CD14-positive monocyte (primary cell): ENCODE measurements around the gene PKP3. TPM values are rescaled to one million over a fixed set of nuclear protein-coding genes. Genes with fewer than 3 reads are reported as not detected.

Source experiments
- DNase-seq, 3 donors: peaks; one replicate each; pipeline ENCODE4 v3.0.0-alpha.2; 2011 to 2022
- H2AFZ ChIP-seq: 2 replicates; pipeline ENCODE4 v1.6.0; 2012; ENCODE audit warnings: mild to moderate bottlenecking, low read depth, low read length, inconsistent platforms; ENCODE audit not compliant: insufficient read depth, poor library complexity, severe bottlenecking
- H3K27ac ChIP-seq, 2 donors: 1 replicate in 1 of 2; 2 replicates in 1 of 2; pipeline ENCODE4 v1.5.1; 2012 to 2013; ENCODE audit warnings: low read length in 2 of 2, control low read depth in 1 of 2, inconsistent platforms in 1 of 2, low read depth in 1 of 2, mild to moderate bottlenecking in 1 of 2
- H3K27me3 ChIP-seq, 2 donors: one replicate each; pipeline versions ENCODE4 v1.6.0 to v1.6.1; 2011 to 2013; ENCODE audit warnings: low read length in 2 of 2; ENCODE audit not compliant: control insufficient read depth in 2 of 2, insufficient read depth in 2 of 2
- H3K36me3 ChIP-seq, 2 donors: replicated peaks in 1 of 2; 1 replicate in 1 of 2; 2 replicates in 1 of 2; pipeline versions ENCODE4 v1.5.1 to v1.6.1; 2012 to 2013; ENCODE audit warnings: low read length in 2 of 2, control low read depth in 1 of 2, inconsistent platforms in 1 of 2, mild to moderate bottlenecking in 1 of 2; ENCODE audit not compliant: insufficient read depth in 2 of 2, control insufficient read depth in 1 of 2
- H3K4me1 ChIP-seq, 2 donors: 1 replicate in 1 of 2; 2 replicates in 1 of 2; pipeline versions ENCODE4 v1.5.1 to v1.6.1; 2012 to 2013; ENCODE audit warnings: low read length in 2 of 2, control low read depth in 1 of 2, inconsistent platforms in 1 of 2, mild to moderate bottlenecking in 1 of 2, moderate library complexity in 1 of 2; ENCODE audit not compliant: insufficient read depth in 2 of 2, control insufficient read depth in 1 of 2
- H3K4me2 ChIP-seq: replicated peaks from 2 replicates; pipeline ENCODE3; 2012; ENCODE audit warnings: low read length, moderate library complexity, mild to moderate bottlenecking; ENCODE audit not compliant: poor library complexity, severe bottlenecking; ENCODE audit errors: extremely low read depth
- H3K4me3 ChIP-seq, 3 experiments: fragments of 200-600 bp in 1 of 3; sonication (generic) in 1 of 3; replicated peaks in 1 of 3; 1 replicate in 2 of 3; 2 replicates in 1 of 3; pipeline ENCODE4 v1.5.1; 2011 to 2013; ENCODE audit warnings: low read length in 3 of 3, mild to moderate bottlenecking in 3 of 3, control low read depth in 2 of 3, low read depth in 2 of 3, inconsistent platforms in 1 of 3, moderate library complexity in 1 of 3
- H3K79me2 ChIP-seq: 2 replicates; pipeline ENCODE4 v1.6.0; 2012; ENCODE audit warnings: mild to moderate bottlenecking, control low read depth, inconsistent platforms, low read length, moderate library complexity; ENCODE audit not compliant: insufficient read depth
- H3K9ac ChIP-seq: 2 replicates; pipeline ENCODE4 v1.6.0; 2017; ENCODE audit warnings: low read length, mild to moderate bottlenecking; ENCODE audit not compliant: insufficient read depth, poor library complexity, severe bottlenecking
- H3K9me3 ChIP-seq, 2 donors: replicated peaks in 1 of 2; 1 replicate in 1 of 2; 2 replicates in 1 of 2; pipeline versions ENCODE4 v1.5.1 to v1.6.1; 2012 to 2013; ENCODE audit warnings: low read length in 2 of 2, control low read depth in 1 of 2; ENCODE audit not compliant: control insufficient read depth in 1 of 2, insufficient read depth in 1 of 2
- H4K20me1 ChIP-seq: 2 replicates; pipeline ENCODE4 v1.6.0; 2012; ENCODE audit warnings: mild to moderate bottlenecking, low read length, control low read depth, moderate library complexity; ENCODE audit not compliant: insufficient read depth
- H3K27ac Mint-ChIP-seq, 7 donors: one replicate each; pipeline ENCODE4 v1.8.0; 2020; ENCODE audit warnings: mild to moderate bottlenecking in 7 of 7, mixed read lengths in 7 of 7, moderate library complexity in 6 of 7, inconsistent platforms in 2 of 7
- H3K27me3 Mint-ChIP-seq, 3 donors: one replicate each; pipeline ENCODE4 v1.8.0; 2021 to 2022; ENCODE audit warnings: low read depth in 3 of 3, mild to moderate bottlenecking in 3 of 3, mixed read lengths in 3 of 3, moderate library complexity in 3 of 3, inconsistent platforms in 1 of 3
- H3K36me3 Mint-ChIP-seq, 2 donors: one replicate each; pipeline ENCODE4 v1.8.0; 2020; ENCODE audit warnings: mixed read lengths in 2 of 2, inconsistent platforms in 1 of 2, mild to moderate bottlenecking in 1 of 2
- H3K4me1 Mint-ChIP-seq: one replicate; pipeline ENCODE4 v1.8.0; 2020; ENCODE audit warnings: mild to moderate bottlenecking, mixed read lengths
- H3K4me3 Mint-ChIP-seq, 2 donors: one replicate each; pipeline ENCODE4 v1.8.0; 2020; ENCODE audit warnings: mild to moderate bottlenecking in 2 of 2, mixed read lengths in 2 of 2, moderate library complexity in 1 of 2
- H3K9me3 Mint-ChIP-seq, 7 donors: one replicate each; pipeline ENCODE4 v1.8.0; 2020 to 2022; ENCODE audit warnings: mixed read lengths in 7 of 7, mild to moderate bottlenecking in 6 of 7, moderate library complexity in 6 of 7, inconsistent platforms in 2 of 7
- CTCF ChIP-seq: fragments of 200-600 bp; IDR thresholded peaks from one replicate; pipeline ENCODE4 v1.8.0; 2022; ENCODE audit warnings: antibody characterized with exemption, mild to moderate bottlenecking
- WGBS: methylation state at CpG from one replicate; pipeline ENCODE4 v1.1.5; 2013; ENCODE audit warnings: missing lambda C conversion rate; ENCODE audit not compliant: insufficient coverage; 5-methylcytosine and 5-hydroxymethylcytosine counted together
- intact Hi-C, 2 donors: fragments of 100-400 bp; cut with micrococcal nuclease; formaldehyde crosslinking; loops; one replicate each; pipeline versions ENCODE4 v1.15.0 to v1.15.1; 2023
- polyA plus RNA-seq, 3 donors: library from polyadenylated mRNA; depleted of rRNA in 1 of 3; unstranded in 2 of 3; stranded (reverse) in 1 of 3; fragments of 300-500 nt in 2 of 3; fragments of >200 nt in 1 of 3; fragmentation: Illumina TruSeq in 2 of 3; gene quantifications; 1 replicate in 2 of 3; 2 replicates in 1 of 3; pipeline ENCODE4 v1.2.3, GENCODE V29; 2012 to 2021

The PKP3 gene
- polyA plus RNA-seq, 3 donors, result not detected

- Histone ChIP-seq H3K4me2 (no peak overlapping the region), H3K36me3 (no peaks in the 10 kb centered on the region), H3K27me3 (peaks cover 0 to 9% of the 10 kb centered on the region in 2 donors), H3K27ac (no peak overlapping the region), H3K4me1 (no peaks in the 10 kb centered on the region), H4K20me1 (no peaks in the 10 kb centered on the region), H3K9ac (no peak overlapping the region), H3K79me2 (no peaks in the 10 kb centered on the region), H2AFZ (no peak overlapping the region), H3K4me3 (no peak overlapping the region), H3K9me3 (no peaks in the 10 kb centered on the region)
- Mint-ChIP-seq H3K36me3 (no peaks in the 10 kb centered on the region), H3K27me3 (peaks cover 4 to 18% (median 4%) of the 10 kb centered on the region in 3 donors), H3K4me1 (no peaks in the 10 kb centered on the region), H3K9me3 (peaks cover 0 to 1% (median 0%) of the 10 kb centered on the region in 7 donors), H3K27ac (peak overlapping the region in 1 of 7 donors; percentile 20), H3K4me3 (no peak overlapping the region)
- DNase-seq, result no peak
- WGBS, result 93% methylated on average over 10 of the region's 17 CpGs
- TF ChIP-seq CTCF, result no peak
- intact Hi-C loops, result no loop called here
These were observed 43.3 kb downstream of the PKP3 start for GRCh38 chr11:437228-437870.

GRCh38 chr11:438101-438844 is 44.3 kb downstream of the PKP3 start:
- intact Hi-C loops, result no loop called here
- H3K27ac ChIP-seq, result no peak overlapping the region
- no peak for DNase-seq

More at GRCh38 chr11:438101-438844, 44.3 kb downstream of the PKP3 start:
- Mint-ChIP-seq H3K36me3 (no peaks in the 10 kb centered on the region), H3K27ac (no peak overlapping the region), H3K27me3 (peaks cover 4 to 25% (median 9%) of the 10 kb centered on the region in 3 donors), H3K9me3 (no peaks in the 10 kb centered on the region), H3K4me1 (no peaks in the 10 kb centered on the region), H3K4me3 (no peak overlapping the region)
- Histone ChIP-seq H3K4me1 (no peaks in the 10 kb centered on the region), H3K79me2 (no peaks in the 10 kb centered on the region), H3K9ac (no peak overlapping the region), H3K4me3 (no peak overlapping the region), H3K9me3 (no peaks in the 10 kb centered on the region), H4K20me1 (no peaks in the 10 kb centered on the region), H2AFZ (no peak overlapping the region), H3K4me2 (no peak overlapping the region), H3K27me3 (peaks cover 0 to 13% of the 10 kb centered on the region in 2 donors), H3K36me3 (no peaks in the 10 kb centered on the region)
- no peak for TF ChIP-seq CTCF
- 94% methylated on average over 18 of the region's 21 CpGs for WGBS
